ENCODE results near the gene LCT.

The LCT gene

DNA sequence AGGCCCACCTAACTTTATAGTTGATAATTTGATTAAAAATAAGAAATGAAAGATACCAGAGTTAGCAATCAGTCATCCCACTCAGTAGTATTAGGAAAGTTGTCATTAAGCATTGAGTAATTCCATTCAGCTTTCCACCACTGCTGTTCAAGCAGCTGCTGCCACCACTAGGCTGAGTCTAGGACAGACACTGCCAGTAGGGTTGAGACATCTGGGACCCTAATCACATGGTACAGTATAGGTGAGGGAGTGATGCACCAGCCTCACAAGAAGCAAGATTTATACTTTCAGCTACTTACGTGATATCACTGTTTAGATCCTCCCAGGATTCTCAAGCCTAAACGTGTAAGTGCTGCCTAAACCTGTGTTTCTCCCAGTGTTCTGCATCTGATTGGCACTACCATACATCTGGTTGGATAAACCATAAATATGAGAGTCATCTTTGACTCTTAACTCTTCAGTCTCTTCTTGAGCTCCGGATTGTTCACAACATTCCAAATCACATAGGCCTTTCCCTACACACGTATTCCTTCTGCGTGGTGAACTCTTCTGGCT lies 92.1 kb downstream of the LCT start:
- H3K4me3 ChIP-seq (ENCODE audit: low read depth, low read length) = no peak overlapping the region
- TF ChIP-seq, protein P1, sequence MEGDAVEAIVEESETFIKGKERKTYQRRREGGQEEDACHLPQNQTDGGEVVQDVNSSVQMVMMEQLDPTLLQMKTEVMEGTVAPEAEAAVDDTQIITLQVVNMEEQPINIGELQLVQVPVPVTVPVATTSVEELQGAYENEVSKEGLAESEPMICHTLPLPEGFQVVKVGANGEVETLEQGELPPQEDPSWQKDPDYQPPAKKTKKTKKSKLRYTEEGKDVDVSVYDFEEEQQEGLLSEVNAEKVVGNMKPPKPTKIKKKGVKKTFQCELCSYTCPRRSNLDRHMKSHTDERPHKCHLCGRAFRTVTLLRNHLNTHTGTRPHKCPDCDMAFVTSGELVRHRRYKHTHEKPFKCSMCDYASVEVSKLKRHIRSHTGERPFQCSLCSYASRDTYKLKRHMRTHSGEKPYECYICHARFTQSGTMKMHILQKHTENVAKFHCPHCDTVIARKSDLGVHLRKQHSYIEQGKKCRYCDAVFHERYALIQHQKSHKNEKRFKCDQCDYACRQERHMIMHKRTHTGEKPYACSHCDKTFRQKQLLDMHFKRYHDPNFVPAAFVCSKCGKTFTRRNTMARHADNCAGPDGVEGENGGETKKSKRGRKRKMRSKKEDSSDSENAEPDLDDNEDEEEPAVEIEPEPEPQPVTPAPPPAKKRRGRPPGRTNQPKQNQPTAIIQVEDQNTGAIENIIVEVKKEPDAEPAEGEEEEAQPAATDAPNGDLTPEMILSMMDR (IDR thresholded peaks at IDR 0.05; ENCODE audit: insufficient read depth, low read depth, low read length, missing control alignments) = no peak
- DNase-seq (ENCODE audit: low read depth) = peak; percentile 42

DNA sequence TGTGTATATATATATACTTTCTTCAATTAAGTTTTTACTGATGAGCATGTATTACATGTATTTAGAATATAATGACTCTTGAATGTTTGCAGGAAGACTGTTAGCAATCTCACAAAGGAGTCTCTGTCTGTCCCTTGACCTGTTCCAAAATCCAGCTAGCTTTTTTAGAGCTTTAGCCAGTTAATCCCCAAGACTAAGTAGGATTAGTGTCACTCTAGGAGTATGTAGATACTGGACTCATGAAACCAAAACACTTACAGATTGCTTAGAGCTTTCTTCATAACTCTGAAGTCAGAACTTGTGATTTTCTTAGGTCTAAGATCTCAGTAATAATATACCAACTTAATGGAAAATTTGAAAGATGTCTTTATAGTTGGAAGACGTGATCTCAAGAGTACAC lies 93.1 kb downstream of the LCT start:
- no peak for DNase-seq (ENCODE audit: low read depth)
- H3K4me3 ChIP-seq (ENCODE audit: low read depth, low read length) = peak overlapping the region; percentile 87
- TF ChIP-seq, protein P1 (IDR thresholded peaks at IDR 0.05; ENCODE audit: insufficient read depth, low read depth, low read length, missing control alignments) = no peak

DNA sequence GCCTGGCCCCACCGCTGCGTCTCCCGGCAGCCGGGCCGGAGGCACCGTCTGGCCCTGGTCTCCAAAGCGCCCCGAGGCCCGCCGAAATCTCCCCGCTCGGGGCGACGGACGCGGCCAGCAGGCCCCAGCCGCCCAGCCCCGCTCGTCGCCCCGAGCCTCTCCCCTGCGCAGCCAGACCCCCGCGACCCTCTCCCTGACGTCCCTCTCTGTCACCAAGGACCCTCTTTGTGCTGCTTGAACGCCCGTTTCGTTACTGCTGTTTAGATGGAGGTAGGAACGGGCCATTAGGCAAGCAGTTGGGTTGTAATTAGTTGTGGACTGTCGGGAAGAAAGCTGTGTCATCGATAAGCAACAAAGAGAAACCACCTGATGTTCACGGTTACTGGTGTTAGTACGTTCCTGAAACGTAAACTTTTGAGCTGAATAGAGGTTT lies 94.6 kb downstream of the LCT start:
- H3K4me3 ChIP-seq (ENCODE audit: low read depth, low read length) = peak overlapping the region; percentile 87
- TF ChIP-seq, protein P1 (IDR thresholded peaks at IDR 0.05; ENCODE audit: insufficient read depth, low read depth, low read length, missing control alignments) = no peak
- DNase-seq (ENCODE audit: low read depth) = peak; percentile 66

DNA sequence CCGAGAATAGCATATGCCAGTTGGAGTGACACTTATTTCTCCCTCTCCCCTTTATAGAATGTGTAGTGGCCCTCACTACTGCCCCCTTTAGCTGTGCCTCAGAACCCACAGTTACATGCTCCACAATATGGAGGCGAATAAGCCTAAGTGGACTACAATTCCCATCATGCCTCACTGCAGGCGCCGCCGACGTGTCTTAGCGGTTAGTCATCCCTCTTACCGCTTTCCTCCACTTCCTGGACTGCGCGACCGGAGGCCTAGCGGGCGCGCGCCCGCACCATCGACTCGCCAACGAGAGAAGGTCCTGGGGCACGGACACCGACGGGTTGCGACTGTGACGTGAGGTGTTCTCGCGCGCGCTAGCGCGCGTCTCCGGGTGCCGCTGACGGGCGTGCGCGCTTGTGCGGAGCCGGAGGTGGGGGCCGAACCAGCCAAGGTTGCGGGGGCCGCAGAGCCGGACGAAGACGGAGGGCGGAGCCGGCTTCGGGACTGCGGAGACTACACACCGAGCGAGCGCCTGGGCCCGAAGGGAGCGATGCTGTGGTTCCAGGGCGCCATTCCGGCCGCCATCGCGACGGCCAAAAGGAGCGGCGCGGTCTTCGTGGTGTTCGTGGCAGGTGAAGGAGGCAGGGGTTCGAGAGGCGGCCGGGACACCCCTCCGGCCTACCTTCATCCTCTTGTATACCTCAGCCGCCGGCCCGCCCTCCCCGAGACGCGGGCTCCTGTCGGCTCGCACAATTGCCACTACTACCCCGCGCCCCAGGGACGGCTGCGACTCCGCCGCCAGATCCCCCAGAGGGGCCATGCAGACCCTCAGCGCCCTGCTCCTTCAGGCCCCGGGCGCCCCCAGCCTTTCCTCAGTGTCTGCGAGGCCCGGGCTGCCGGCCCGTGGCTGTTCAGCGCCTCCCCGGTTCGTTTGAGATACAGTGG lies 95.3 kb downstream of the LCT start, which contains the start of gene UBXN4:
Gene UBXN4, plus strand, starts transcription at position 461 of the 930 bp plus-strand sequence. Its CDS starts 75 bp downstream, at position 536.
- DNase-seq (ENCODE audit: low read depth) = peak; percentile 99
- TF ChIP-seq, protein P1 (IDR thresholded peaks at IDR 0.05; ENCODE audit: insufficient read depth, low read depth, low read length, missing control alignments) = peak; percentile 54
- H3K4me3 ChIP-seq (ENCODE audit: low read depth, low read length) = peak within 1 kb of the TSS; percentile 87

DNA sequence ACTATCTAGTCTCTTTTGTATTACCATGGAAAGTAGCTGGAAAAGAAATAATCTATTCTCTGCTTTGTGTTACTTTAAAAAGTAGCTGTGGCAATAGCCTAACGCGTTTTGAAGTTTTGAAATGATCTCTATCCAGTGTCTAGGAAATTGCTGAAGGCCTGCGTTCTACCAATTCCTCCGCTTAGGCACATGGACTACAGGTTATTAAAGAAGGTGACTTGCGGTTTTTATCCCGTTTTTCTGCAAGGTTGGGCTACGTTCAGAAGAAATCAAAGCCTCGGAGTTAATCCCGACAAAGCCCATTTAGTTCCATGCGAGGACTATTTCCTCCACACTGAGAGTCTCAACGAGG lies 96.0 kb downstream of the LCT start:
- TF ChIP-seq, protein P1 (IDR thresholded peaks at IDR 0.05; ENCODE audit: insufficient read depth, low read depth, low read length, missing control alignments) = no peak
- no peak overlapping the region for H3K4me3 ChIP-seq (ENCODE audit: low read depth, low read length)
- no peak for DNase-seq (ENCODE audit: low read depth)

DNA sequence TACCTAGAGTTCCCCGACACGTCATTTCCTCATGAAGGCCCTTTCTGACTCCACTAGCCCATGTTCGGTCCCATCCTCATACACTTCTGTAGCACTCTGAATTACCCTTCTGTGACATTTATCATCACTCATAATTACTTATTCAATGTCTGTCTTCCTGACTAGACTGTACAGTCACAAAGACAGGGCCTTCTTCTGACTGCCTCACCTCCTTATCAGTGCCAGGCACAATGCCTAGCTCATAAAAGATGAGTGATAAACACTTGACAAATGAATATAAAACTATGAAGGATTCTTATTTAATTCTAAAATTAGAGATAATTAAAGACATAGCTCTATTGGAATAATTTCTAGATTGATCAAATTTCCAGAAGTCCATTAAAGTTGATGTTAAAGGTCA lies 96.8 kb downstream of the LCT start:
- no peak for DNase-seq (ENCODE audit: low read depth)
- TF ChIP-seq, protein P1 (IDR thresholded peaks at IDR 0.05; ENCODE audit: insufficient read depth, low read depth, low read length, missing control alignments) = no peak
- H3K4me3 ChIP-seq (ENCODE audit: low read depth, low read length) = no peak overlapping the region

All from GM12865 (cell line).